T-helper 1 cell treated with Interleukin-12 subunit alpha and Interleukin-12 subunit beta and Interleukin-4 antibody, amounts not matched to agents 30 μg/mL and 1 μg/mL, for 36 hours (primary cell): Measurements from ENCODE around the gene DES.

Experiments
- H3K27ac Mint-ChIP-seq: one replicate; pipeline ENCODE4 v1.8.0; 2021; ENCODE audit warnings: mild to moderate bottlenecking, mixed read lengths
- H3K27me3 Mint-ChIP-seq: one replicate; pipeline ENCODE4 v1.8.0; 2021; ENCODE audit warnings: low read depth, mixed read lengths
- H3K36me3 Mint-ChIP-seq: one replicate; pipeline ENCODE4 v1.8.0; 2021; ENCODE audit warnings: low read depth, mixed read lengths
- H3K4me1 Mint-ChIP-seq: one replicate; pipeline ENCODE4 v1.8.0; 2021; ENCODE audit warnings: low read depth, mixed read lengths
- H3K4me3 Mint-ChIP-seq: one replicate; pipeline ENCODE4 v1.8.0; 2021; ENCODE audit warnings: mild to moderate bottlenecking, moderate library complexity, mixed read lengths
- H3K9me3 Mint-ChIP-seq: one replicate; pipeline ENCODE4 v1.8.0; 2021; ENCODE audit warnings: mixed read lengths

The DES gene

GRCh38 chr2:219472629-219473187 is 54.5 kb downstream of the DES start:
- Mint-ChIP-seq H3K9me3 (no peaks in the 10 kb centered on the region), H3K4me3 (no peak overlapping the region), H3K27ac (no peak overlapping the region), H3K4me1 (peaks cover 3% of the 10 kb centered on the region), H3K27me3 (peaks cover 3% of the 10 kb centered on the region), H3K36me3 (no peaks in the 10 kb centered on the region)

- no peak overlapping the region for H3K4me3 Mint-ChIP-seq
- H3K27ac Mint-ChIP-seq: no peak overlapping the region
- no peaks in the 10 kb centered on the region for H3K36me3 Mint-ChIP-seq
- peaks cover 3% of the 10 kb centered on the region for H3K4me1 Mint-ChIP-seq
- no peaks in the 10 kb centered on the region for H3K9me3 Mint-ChIP-seq
- H3K27me3 Mint-ChIP-seq: peaks cover 3% of the 10 kb centered on the region
These were observed 55.3 kb downstream of the DES start for GRCh38 chr2:219473511-219473910.

- no peaks in the 10 kb centered on the region for H3K36me3 Mint-ChIP-seq
- no peak overlapping the region for H3K4me3 Mint-ChIP-seq
- no peaks in the 10 kb centered on the region for H3K9me3 Mint-ChIP-seq
- no peak overlapping the region for H3K27ac Mint-ChIP-seq
- H3K27me3 Mint-ChIP-seq: peaks cover 3% of the 10 kb centered on the region
- peaks cover 3% of the 10 kb centered on the region for H3K4me1 Mint-ChIP-seq
These were observed 56.3 kb downstream of the DES start for GRCh38 chr2:219474285-219475060.

GRCh38 chr2:219475278-219475677 is 57.1 kb downstream of the DES start:
- Mint-ChIP-seq H3K27me3 (peaks cover 3% of the 10 kb centered on the region), H3K9me3 (no peaks in the 10 kb centered on the region), H3K4me1 (peaks cover 3% of the 10 kb centered on the region), H3K36me3 (no peaks in the 10 kb centered on the region), H3K27ac (no peak overlapping the region), H3K4me3 (no peak overlapping the region)

- Mint-ChIP-seq H3K27ac (no peak overlapping the region), H3K36me3 (no peaks in the 10 kb centered on the region), H3K27me3 (peaks cover 3% of the 10 kb centered on the region), H3K4me1 (peaks cover 3% of the 10 kb centered on the region), H3K9me3 (no peaks in the 10 kb centered on the region), H3K4me3 (no peak overlapping the region)
These were observed 57.8 kb downstream of the DES start for GRCh38 chr2:219475697-219476651.
